ENCODE data around the gene HTR2A. TPM values are rescaled to one million over a fixed set of nuclear protein-coding genes. Genes with fewer than 3 reads are reported as not detected.
"Not testable (repeated sequence)": the region's sequence is repeated elsewhere in the genome, so short reads cannot be mapped to it uniquely, and the experiment has no call there.

The HTR2A gene
- total and polyA plus RNA-seq, 12 donors = 0.03 to 0.38 (median 0.04) TPM; not detected in 9

DNA sequence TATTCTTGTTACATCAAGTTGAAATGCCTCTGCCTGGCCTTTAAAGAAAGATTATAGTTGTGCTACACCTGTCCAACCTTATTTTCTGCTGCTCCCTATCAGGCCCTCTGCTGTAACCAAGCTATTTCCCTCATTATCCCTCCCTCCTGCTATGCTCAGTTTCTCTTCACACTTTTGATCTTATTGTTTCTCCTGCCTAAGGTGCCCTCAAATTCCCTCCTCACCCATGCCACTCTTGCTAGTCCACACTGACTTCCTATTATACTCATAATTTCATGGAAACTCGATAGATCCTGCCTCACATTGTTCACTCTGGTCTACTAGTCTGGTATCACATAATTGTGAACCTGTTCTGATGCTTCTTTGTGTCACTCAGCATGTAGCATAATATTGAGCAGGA lies 80.5 kb downstream of the HTR2A start:
- Histone ChIP-seq H3K36me3 (no peaks in the 10 kb centered on the region), H3K27me3 (no peaks in the 10 kb centered on the region), H3K4me1 (peaks cover 0 to 10% (median 0%) of the 10 kb centered on the region in 9 donors), H3K9me3 (peaks cover 0 to 17% (median 11%) of the 10 kb centered on the region in 11 donors), H3K27ac (no peak overlapping the region), H3K4me3 (no peak overlapping the region)
- WGBS, 2 donors = 90 to 95% methylated on average over 1 of the region's 1 CpG
- DNase-seq = no peak
- TF ChIP-seq, protein P1, sequence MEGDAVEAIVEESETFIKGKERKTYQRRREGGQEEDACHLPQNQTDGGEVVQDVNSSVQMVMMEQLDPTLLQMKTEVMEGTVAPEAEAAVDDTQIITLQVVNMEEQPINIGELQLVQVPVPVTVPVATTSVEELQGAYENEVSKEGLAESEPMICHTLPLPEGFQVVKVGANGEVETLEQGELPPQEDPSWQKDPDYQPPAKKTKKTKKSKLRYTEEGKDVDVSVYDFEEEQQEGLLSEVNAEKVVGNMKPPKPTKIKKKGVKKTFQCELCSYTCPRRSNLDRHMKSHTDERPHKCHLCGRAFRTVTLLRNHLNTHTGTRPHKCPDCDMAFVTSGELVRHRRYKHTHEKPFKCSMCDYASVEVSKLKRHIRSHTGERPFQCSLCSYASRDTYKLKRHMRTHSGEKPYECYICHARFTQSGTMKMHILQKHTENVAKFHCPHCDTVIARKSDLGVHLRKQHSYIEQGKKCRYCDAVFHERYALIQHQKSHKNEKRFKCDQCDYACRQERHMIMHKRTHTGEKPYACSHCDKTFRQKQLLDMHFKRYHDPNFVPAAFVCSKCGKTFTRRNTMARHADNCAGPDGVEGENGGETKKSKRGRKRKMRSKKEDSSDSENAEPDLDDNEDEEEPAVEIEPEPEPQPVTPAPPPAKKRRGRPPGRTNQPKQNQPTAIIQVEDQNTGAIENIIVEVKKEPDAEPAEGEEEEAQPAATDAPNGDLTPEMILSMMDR (IDR thresholded peaks at IDR 0.05) = no peak
- intact Hi-C loops (cut with DNase I) = no loop called here
- no peak for ATAC-seq

DNA sequence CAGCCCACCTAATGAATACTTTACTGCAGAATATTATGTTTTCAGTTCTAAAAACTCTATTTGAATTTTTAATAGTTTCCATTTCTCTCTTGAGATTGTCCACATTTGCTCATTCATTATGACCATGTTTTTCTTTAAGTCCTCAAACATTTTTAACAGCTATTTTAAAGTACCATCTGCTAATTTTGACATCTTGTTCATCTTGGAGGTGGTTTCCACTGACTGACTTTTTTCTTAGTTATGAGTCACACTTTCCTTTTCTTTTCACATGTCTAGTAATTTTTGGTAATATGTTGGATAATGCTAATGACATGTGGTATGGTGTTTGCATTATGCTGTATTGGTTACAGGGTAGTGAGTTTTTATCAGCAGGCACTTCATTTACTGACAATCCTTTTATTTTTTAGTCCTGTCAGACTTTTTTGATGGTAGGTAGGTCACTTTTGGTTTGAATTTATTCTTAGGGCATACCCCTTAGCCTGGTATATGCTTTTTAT lies 84.5 kb downstream of the HTR2A start:
- Histone ChIP-seq H3K27ac (no peak overlapping the region), H3K4me3 (no peak overlapping the region), H3K36me3 (no peaks in the 10 kb centered on the region), H3K9me3 (peaks cover 0 to 28% (median 12%) of the 10 kb centered on the region in 11 donors), H3K4me1 (peaks cover 0 to 6% (median 0%) of the 10 kb centered on the region in 9 donors), H3K27me3 (peaks cover 0 to 4% (median 0%) of the 10 kb centered on the region in 7 donors)
- TF ChIP-seq, protein P1 (IDR thresholded peaks at IDR 0.05) = no peak
- ATAC-seq = no peak
- no peak for DNase-seq
- intact Hi-C loops (cut with DNase I) = no loop called here

DNA sequence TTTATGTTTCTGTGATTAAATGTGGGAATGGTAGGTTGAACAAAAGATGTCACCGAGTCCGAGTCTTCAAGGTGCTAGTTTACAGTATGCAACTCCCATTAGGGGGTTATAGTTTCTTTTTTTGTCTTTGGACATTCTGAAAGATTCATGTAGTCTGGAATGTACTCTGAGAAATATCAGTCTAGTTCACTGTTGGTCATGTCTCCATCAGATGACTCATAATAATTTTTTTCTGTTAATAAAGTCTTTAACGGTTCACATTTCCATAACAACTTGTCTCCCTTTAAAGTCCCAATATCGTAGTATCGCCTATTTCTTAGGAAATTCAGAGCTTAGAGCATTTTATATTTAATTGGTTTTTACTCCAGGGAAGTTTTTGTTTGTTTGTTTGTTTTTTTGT lies 86.4 kb downstream of the HTR2A start:
- peaks cover 0 to 4% (median 0%) of the 10 kb centered on the region in 7 donors for H3K27me3 ChIP-seq
- H3K27ac ChIP-seq = no peak overlapping the region
- H3K4me1 ChIP-seq = no peaks in the 10 kb centered on the region
- H3K4me3 ChIP-seq = no peak overlapping the region
- intact Hi-C loops (cut with DNase I) = no loop called here
- H3K9me3 ChIP-seq = peaks cover 0 to 28% (median 12%) of the 10 kb centered on the region in 11 donors
- TF ChIP-seq, protein P1 (IDR thresholded peaks at IDR 0.05) = no peak
- 92 to 93% methylated on average over 5 of the region's 5 CpGs for WGBS, 2 donors
- ATAC-seq (no peak), DNase-seq (no peak)
- no peaks in the 10 kb centered on the region for H3K36me3 ChIP-seq

DNA sequence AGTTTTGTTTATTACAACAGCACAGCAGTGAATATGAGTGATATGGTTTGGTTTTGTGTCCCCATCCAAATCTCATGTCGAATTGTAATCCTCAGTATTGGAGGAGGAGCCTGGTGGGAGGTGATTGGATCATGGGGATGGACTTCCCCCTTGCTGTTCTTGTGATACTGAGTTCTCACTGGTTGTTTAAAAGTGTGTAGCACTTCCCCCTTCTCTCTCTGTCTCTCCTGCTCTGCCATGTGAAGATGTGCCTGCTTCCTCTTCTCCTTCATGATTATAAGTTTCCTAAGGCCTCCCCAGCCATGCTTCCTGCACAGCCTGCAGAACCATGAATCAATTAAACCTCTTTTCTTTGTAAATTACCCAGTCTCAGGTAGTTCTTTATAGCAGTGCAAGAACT lies 91.9 kb downstream of the HTR2A start:
- 68 to 81% methylated on average over 1 of the region's 1 CpG for WGBS, 2 donors
- H3K36me3 ChIP-seq; H3K9me3 ChIP-seq; H3K4me1 ChIP-seq; intact Hi-C loops (cut with DNase I); H3K27me3 ChIP-seq; ATAC-seq; H3K27ac ChIP-seq; DNase-seq; H3K4me3 ChIP-seq: not testable (repeated sequence)

DNA sequence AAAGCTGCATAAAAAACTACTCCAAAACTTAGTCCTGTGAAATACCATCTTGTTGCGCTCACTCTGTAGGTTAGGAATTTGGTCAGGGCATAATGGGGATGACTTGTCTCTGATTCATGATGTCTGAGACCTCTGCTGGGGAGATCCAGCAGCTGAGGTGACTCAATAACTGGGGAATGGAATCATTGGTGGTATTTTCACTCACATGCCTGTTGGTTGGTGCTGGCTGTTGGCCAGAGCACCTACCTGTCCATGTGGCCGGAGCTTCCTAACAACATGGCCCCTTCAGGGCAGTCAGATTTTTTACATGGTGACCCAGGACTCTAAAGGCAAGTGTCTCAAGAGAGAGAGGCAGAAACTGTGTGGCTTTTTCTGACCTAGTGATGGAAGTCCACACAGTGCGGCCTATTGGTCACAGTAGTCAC lies 92.5 kb downstream of the HTR2A start:
- no peak for DNase-seq
- no peak overlapping the region for H3K27ac ChIP-seq
- intact Hi-C loops (cut with DNase I) = no loop called here
- H3K27me3 ChIP-seq = peaks cover 0 to 4% (median 0%) of the 10 kb centered on the region in 7 donors
- no peaks in the 10 kb centered on the region for H3K4me1 ChIP-seq
- 91 to 95% methylated on average over 3 of the region's 3 CpGs for WGBS, 2 donors
- no peak overlapping the region for H3K4me3 ChIP-seq
- ATAC-seq = no peak
- H3K9me3 ChIP-seq = no peaks in the 10 kb centered on the region
- TF ChIP-seq, protein P1 (IDR thresholded peaks at IDR 0.05) = no peak
- no peaks in the 10 kb centered on the region for H3K36me3 ChIP-seq

Data from heart right ventricle (tissue), 16 donors.